Nephron progenitor cell (in vitro differentiated cells): ENCODE measurements around the gene NR3C2.
A peak's percentile ranks its signal among the peaks of the same experiment; 100 is the strongest.

Experiments used
- DNase-seq: peaks from one replicate; pipeline ENCODE4 v3.0.0; 2021
- H3K27ac Mint-ChIP-seq: 2 replicates; pipeline ENCODE4 v1.8.0; 2021; ENCODE audit warnings: mild to moderate bottlenecking, moderate library complexity, mixed read lengths
- H3K27me3 Mint-ChIP-seq: 2 replicates; pipeline ENCODE4 v1.8.0; 2021; ENCODE audit warnings: mild to moderate bottlenecking, low read depth, mixed read lengths; ENCODE audit not compliant: poor library complexity
- H3K36me3 Mint-ChIP-seq: 2 replicates; pipeline ENCODE4 v1.8.0; 2021; ENCODE audit warnings: low read depth, mixed read lengths
- H3K4me1 Mint-ChIP-seq: 2 replicates; pipeline ENCODE4 v1.8.0; 2021; ENCODE audit warnings: mixed read lengths
- H3K4me3 Mint-ChIP-seq: 2 replicates; pipeline ENCODE4 v1.8.0; 2021; ENCODE audit warnings: mild to moderate bottlenecking, moderate library complexity, mixed read lengths
- H3K9me3 Mint-ChIP-seq: 2 replicates; pipeline ENCODE4 v1.8.0; 2021; ENCODE audit warnings: mild to moderate bottlenecking, moderate library complexity, mixed read lengths
- TF ChIP-seq, protein P1 (sequence below): fragments of 200-600 bp; sonication (generic); IDR thresholded peaks from 2 replicates; pipeline ENCODE4 v1.5.0; 2021; ENCODE audit warnings: antibody characterized with exemption

NR3C2 gene

DNA sequence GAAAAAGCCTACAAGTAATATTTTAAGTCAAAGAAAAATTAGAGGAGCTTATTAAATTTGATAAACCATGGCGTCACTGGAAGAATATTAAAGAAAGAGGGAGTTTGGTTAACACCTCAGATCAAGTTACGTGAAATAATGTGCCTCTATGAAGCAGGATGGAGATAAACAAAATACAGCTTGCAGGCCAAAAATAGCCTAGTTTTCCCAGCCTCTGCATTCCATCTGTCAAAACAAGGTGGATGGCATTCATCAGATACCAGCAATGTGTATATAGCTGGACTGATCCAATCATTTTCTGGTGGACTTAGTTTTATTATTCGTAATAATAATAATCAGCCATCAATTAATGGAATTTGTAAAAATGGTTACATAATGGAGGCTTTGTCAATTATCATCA lies 230.7 kb downstream of the NR3C2 start:
- TF ChIP-seq, protein P1, sequence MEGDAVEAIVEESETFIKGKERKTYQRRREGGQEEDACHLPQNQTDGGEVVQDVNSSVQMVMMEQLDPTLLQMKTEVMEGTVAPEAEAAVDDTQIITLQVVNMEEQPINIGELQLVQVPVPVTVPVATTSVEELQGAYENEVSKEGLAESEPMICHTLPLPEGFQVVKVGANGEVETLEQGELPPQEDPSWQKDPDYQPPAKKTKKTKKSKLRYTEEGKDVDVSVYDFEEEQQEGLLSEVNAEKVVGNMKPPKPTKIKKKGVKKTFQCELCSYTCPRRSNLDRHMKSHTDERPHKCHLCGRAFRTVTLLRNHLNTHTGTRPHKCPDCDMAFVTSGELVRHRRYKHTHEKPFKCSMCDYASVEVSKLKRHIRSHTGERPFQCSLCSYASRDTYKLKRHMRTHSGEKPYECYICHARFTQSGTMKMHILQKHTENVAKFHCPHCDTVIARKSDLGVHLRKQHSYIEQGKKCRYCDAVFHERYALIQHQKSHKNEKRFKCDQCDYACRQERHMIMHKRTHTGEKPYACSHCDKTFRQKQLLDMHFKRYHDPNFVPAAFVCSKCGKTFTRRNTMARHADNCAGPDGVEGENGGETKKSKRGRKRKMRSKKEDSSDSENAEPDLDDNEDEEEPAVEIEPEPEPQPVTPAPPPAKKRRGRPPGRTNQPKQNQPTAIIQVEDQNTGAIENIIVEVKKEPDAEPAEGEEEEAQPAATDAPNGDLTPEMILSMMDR, result no peak
- H3K9me3 Mint-ChIP-seq, result no peaks in the 10 kb centered on the region
- no peak for DNase-seq
- no peak overlapping the region for H3K4me3 Mint-ChIP-seq
- no peaks in the 10 kb centered on the region for H3K36me3 Mint-ChIP-seq
- no peak overlapping the region for H3K27ac Mint-ChIP-seq
- peaks cover 49% of the 10 kb centered on the region for H3K4me1 Mint-ChIP-seq
- peaks cover 6% of the 10 kb centered on the region for H3K27me3 Mint-ChIP-seq

DNA sequence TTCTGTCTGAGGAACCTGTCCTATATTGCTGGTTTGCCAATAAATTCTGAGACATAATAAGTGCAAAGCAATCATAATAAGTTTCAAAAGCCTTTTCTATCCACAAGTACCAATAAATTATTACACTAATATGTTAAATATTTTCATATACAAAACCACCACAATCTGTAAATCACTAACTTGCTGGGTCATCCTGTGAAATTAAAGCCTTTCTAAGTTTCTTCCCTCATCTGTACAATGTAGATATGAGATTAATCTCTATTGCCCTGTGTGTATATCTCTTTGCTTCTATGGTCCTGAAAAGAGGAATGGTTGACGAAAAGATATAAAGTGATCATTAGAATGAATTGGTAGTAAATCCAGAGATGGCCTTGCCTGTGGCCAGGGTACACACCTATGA lies 231.6 kb downstream of the NR3C2 start:
- peak overlapping the region; percentile 43 for H3K27ac Mint-ChIP-seq
- H3K4me1 Mint-ChIP-seq, result peaks cover 48% of the 10 kb centered on the region
- H3K9me3 Mint-ChIP-seq, result no peaks in the 10 kb centered on the region
- no peak overlapping the region for H3K4me3 Mint-ChIP-seq
- TF ChIP-seq, protein P1, result no peak
- no peaks in the 10 kb centered on the region for H3K36me3 Mint-ChIP-seq
- DNase-seq, result no peak
- H3K27me3 Mint-ChIP-seq, result peaks cover 10% of the 10 kb centered on the region

DNA sequence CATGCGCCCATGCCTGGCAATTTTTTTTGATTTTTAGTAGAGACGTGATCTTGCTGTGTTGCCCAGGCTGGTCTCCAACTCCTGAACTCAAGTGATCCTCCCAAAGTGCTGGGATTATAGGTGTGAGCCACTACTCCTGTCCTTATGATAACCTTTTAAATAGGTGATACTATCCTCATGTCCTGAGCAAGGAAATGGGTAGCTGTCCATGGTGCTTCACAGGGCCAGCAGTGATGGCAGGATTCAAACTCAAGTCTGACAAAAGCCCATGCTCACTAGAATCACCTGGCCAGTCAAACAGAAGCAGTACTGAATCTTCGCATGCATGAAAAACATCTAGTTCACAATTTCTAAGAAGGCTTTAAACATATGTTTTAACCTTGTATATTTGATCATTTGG lies 235.1 kb downstream of the NR3C2 start:
- Mint-ChIP-seq H3K4me1 (peaks cover 30% of the 10 kb centered on the region), H3K36me3 (no peaks in the 10 kb centered on the region), H3K9me3 (no peaks in the 10 kb centered on the region), H3K27me3 (peaks cover 13% of the 10 kb centered on the region), H3K4me3 (no peak overlapping the region), H3K27ac (no peak overlapping the region)
- no peak for DNase-seq
- TF ChIP-seq, protein P1, result no peak

DNA sequence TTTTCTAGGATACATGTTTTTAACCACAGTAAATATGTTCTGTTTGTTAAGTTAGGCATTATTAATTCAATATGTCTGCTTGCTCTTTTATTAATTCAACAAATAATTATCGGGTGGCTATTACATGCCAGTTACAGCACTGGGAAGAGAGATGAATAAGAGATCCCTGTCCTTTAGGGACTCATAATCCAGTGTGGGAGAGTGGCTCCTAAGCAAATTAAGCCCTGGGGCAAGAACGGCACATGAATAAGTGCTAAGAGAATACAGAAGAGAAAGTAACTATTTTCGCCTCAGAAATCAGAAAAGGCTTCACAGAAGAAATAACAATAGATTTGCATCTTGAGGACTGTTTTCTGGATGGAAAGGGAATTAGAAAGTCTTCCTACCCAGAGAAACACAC lies 236.7 kb downstream of the NR3C2 start:
- no peak overlapping the region for H3K27ac Mint-ChIP-seq
- TF ChIP-seq, protein P1, result no peak
- DNase-seq, result no peak
- H3K4me1 Mint-ChIP-seq, result peaks cover 17% of the 10 kb centered on the region
- H3K4me3 Mint-ChIP-seq, result no peak overlapping the region
- H3K27me3 Mint-ChIP-seq, result peaks cover 19% of the 10 kb centered on the region
- H3K9me3 Mint-ChIP-seq, result no peaks in the 10 kb centered on the region
- no peaks in the 10 kb centered on the region for H3K36me3 Mint-ChIP-seq

DNA sequence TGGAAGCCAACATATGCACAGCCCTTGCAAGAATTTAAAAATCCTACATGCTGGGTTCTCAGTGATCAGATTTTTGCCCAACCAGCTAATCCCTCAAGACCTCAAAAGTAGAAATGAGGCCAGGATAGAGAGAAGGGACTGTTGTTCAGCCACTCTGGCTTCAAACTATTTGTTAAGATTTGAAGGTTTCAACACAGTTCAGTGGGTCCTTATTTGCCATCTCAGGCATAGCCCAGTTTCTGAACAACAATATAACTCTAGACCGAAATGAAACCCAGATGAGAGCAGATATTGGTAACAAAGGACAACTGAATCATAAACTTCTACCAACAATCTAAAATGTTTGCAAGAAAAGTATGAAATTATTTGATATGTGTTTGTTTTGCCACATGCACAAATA lies 237.3 kb downstream of the NR3C2 start:
- Mint-ChIP-seq H3K27ac (no peak overlapping the region), H3K36me3 (no peaks in the 10 kb centered on the region), H3K4me3 (no peak overlapping the region), H3K9me3 (no peaks in the 10 kb centered on the region), H3K4me1 (peaks cover 17% of the 10 kb centered on the region), H3K27me3 (peaks cover 19% of the 10 kb centered on the region)
- TF ChIP-seq, protein P1, result no peak
- no peak for DNase-seq

DNA sequence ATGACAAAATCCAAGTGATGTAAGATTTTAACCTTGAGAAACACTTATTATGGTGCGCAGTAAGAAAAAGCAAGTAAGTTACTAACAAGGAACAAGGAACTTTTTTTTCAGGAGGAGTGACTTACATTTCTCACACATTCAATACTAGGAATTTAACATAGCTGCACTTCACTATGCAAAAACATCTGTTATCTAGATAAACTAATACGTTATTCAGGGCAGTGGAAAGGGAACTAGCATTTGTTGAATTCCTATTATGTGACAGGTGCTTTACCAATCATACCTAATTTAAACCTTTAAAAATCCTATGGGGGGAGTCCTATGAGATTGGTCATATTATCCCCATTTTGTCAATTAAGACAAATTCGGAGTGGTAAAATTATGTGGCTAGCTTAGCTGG lies 238.0 kb downstream of the NR3C2 start:
- Mint-ChIP-seq H3K36me3 (no peaks in the 10 kb centered on the region), H3K9me3 (no peaks in the 10 kb centered on the region), H3K27ac (no peak overlapping the region), H3K4me3 (no peak overlapping the region), H3K4me1 (peaks cover 17% of the 10 kb centered on the region), H3K27me3 (peaks cover 19% of the 10 kb centered on the region)
- TF ChIP-seq, protein P1, result no peak
- DNase-seq, result no peak
